Right atrium auricular region (tissue), 2 donors: Measurements from ENCODE around the gene GRIK5. TPM values are rescaled to one million over a fixed set of nuclear protein-coding genes. Genes with fewer than 3 reads are reported as not detected.
"Not testable (repeated sequence)": the region's sequence is repeated elsewhere in the genome, so short reads cannot be mapped to it uniquely, and the experiment has no call there.

Experiments
- DNase-seq: peaks from one replicate; pipeline ENCODE4 v3.0.0-alpha.2; 2019; ENCODE audit warnings: low spot score
- H3K27ac ChIP-seq, 2 donors: fragments of 200-600 bp; sonication (generic); 1 replicate in 1 of 2; 2 replicates in 1 of 2; pipeline ENCODE4 v1.5.1; 2016 to 2019
- H3K27me3 ChIP-seq, 2 donors: fragments of 200-600 bp; sonication (generic); one replicate each; pipeline versions ENCODE4 v1.5.1 to v1.6.0; 2017 to 2019
- H3K36me3 ChIP-seq: fragments of 200-600 bp; sonication (generic); one replicate; pipeline ENCODE4 v1.5.1; 2016
- H3K4me1 ChIP-seq, 2 donors: fragments of 200-600 bp; sonication (generic); one replicate each; pipeline versions ENCODE4 v1.5.1 to v1.6.0; 2017 to 2019
- H3K4me3 ChIP-seq, 2 donors: fragments of 200-600 bp; sonication (generic); 1 replicate in 1 of 2; 2 replicates in 1 of 2; pipeline ENCODE4 v1.5.1; 2017 to 2019; ENCODE audit warnings: mild to moderate bottlenecking in 1 of 2, moderate library complexity in 1 of 2
- H3K9me3 ChIP-seq, 2 donors: fragments of 200-600 bp; sonication (generic); one replicate each; pipeline ENCODE4 v1.5.1; 2019
- total RNA-seq, 2 donors: library from RNA; depleted of rRNA; stranded (reverse); fragments of >200 nt; gene quantifications; one replicate each; pipeline ENCODE4 v1.1.0, GENCODE V29; 2016
- TF ChIP-seq, protein P1 (sequence below), 2 donors: fragments of 200-600 bp; sonication (generic); IDR thresholded peaks; one replicate each; pipeline ENCODE4 v1.5.1; 2019; ENCODE audit warnings: antibody characterized with exemption in 2 of 2

GRIK5 gene
- total RNA-seq, 2 donors from 2014 or later, result 8.1 to 17.1 TPM

DNA sequence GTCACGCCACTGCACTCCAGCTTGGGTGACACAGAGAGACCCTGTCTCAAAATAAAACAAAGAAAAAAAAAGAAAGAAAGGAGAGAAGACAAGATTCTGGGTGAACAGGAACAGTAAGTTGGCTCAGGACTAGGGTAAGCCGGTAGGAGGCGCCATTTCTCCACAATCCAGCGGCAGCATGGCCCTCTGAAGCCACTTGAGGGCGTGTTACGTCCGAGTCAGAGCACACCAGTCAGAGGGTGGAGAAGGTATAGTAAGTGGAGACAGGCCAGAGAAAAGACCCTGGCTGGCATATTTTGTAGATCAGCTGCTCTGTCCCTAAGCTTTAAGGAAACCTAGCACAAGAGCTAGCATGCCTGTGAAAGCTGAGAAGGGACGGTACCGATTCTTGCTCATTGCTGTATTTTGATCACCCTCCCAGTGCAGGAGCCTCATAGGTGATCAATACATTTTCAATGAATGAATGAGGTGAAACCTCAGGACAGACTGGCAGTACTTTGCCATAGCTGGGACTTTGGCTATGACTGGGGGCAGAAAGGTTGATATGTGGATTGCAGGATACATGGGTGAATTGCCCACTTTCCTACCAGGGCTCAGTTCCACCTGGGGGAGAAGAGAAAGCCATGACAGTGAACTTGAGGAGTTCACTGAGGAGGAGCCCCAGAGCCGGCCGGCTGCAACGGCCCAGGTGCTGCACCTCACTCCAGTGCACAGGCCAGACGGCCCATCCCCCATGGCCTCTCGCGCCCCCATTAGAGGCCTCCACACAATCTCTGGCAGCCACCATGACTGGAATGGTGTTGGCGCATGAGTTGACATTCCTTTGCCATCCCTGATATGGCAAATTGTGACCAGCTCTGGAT, 38.8 kb upstream of the GRIK5 start:
- H3K4me1 ChIP-seq, result peaks cover 0 to 14% of the 10 kb centered on the region in 2 donors

DNA sequence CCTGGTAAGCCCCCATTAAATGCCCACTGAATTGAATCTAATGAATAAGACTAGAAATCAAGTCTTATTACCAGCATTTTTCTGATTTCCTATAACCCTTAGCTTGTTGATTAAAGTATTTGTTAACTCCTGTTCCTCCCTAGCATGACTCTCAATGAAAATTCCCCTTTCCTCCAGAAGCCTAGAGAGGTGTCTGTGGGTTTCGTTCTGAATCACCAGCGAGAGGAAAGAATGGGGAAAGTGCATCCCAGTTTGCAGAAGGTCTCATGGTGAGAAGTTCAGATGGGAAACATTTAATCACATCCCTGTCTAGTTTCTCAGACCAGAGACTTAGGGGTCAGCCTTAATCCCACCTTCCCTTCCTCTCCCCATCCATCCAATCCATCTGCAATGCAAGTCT, 35.4 kb upstream of the GRIK5 start:
- Histone ChIP-seq H3K4me1 (peaks cover 0 to 8% of the 10 kb centered on the region in 2 donors), H3K27me3 (no peaks in the 10 kb centered on the region), H3K27ac (no peak overlapping the region), H3K4me3 (no peak overlapping the region), H3K36me3 (no peaks in the 10 kb centered on the region), H3K9me3 (no peaks in the 10 kb centered on the region)
- TF ChIP-seq, protein P1, sequence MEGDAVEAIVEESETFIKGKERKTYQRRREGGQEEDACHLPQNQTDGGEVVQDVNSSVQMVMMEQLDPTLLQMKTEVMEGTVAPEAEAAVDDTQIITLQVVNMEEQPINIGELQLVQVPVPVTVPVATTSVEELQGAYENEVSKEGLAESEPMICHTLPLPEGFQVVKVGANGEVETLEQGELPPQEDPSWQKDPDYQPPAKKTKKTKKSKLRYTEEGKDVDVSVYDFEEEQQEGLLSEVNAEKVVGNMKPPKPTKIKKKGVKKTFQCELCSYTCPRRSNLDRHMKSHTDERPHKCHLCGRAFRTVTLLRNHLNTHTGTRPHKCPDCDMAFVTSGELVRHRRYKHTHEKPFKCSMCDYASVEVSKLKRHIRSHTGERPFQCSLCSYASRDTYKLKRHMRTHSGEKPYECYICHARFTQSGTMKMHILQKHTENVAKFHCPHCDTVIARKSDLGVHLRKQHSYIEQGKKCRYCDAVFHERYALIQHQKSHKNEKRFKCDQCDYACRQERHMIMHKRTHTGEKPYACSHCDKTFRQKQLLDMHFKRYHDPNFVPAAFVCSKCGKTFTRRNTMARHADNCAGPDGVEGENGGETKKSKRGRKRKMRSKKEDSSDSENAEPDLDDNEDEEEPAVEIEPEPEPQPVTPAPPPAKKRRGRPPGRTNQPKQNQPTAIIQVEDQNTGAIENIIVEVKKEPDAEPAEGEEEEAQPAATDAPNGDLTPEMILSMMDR (IDR thresholded peaks at IDR 0.05), result no peak
- DNase-seq, result no peak

More for the DNA sequence above, 38.8 kb upstream of the GRIK5 start:
- H3K36me3 ChIP-seq, result no peaks in the 10 kb centered on the region
- no peak overlapping the region for H3K4me3 ChIP-seq
- TF ChIP-seq, protein P1 (IDR thresholded peaks at IDR 0.05), result peak; percentile 58 to 92
- no peaks in the 10 kb centered on the region for H3K27me3 ChIP-seq
- H3K27ac ChIP-seq, result no peak overlapping the region
- DNase-seq, result peak; percentile 81
- H3K9me3 ChIP-seq, result no peaks in the 10 kb centered on the region

DNA sequence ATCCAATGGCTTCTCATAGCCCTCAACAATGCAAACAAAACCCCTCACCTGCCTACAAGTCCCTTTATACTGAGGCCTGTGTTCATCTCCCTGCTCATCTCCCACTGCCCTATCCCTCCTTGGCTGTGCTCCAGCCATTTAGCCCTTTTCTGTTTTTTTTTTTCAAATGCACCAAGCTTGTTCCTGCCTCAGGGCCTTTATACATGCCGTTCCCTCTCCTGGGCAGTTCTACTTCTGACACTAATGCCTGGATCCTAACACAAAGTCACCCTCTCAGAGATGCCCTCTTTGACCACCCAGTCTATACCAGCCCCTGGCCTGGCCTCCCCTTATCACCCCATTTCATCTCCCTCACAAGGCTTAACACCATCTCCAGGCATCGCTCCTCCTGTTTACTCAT, 32.9 kb upstream of the GRIK5 start:
- no peaks in the 10 kb centered on the region for H3K36me3 ChIP-seq

DNA sequence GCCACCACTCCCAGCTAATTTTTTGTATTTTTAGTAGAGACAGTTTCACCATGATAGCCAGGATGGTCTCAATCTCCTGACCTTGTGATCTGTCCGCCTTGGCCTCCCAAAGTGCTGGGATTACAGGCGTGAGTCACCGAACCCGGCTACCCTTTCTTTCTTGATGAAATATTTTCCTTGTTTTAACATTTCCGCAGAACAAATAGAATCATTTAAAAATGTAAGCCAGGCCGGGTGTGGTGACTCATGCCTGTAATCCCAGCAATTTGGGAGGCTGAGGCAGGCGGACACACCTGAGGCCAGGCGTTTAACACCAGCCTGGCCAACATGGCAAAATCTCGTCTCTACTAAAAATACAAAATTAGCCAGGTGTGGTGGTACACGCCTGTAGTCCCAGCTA, 30.2 kb upstream of the GRIK5 start:
- H3K36me3 ChIP-seq, H3K27me3 ChIP-seq, DNase-seq, H3K4me3 ChIP-seq, H3K27ac ChIP-seq, H3K9me3 ChIP-seq, H3K4me1 ChIP-seq: not testable (repeated sequence)

More for the DNA sequence above, 32.9 kb upstream of the GRIK5 start:
- no peaks in the 10 kb centered on the region for H3K27me3 ChIP-seq
- DNase-seq, result no peak
- TF ChIP-seq, protein P1 (IDR thresholded peaks at IDR 0.05), result no peak
- H3K9me3 ChIP-seq, result no peaks in the 10 kb centered on the region
- H3K4me1 ChIP-seq, result no peaks in the 10 kb centered on the region
- H3K4me3 ChIP-seq, result no peak overlapping the region
- no peak overlapping the region for H3K27ac ChIP-seq

DNA sequence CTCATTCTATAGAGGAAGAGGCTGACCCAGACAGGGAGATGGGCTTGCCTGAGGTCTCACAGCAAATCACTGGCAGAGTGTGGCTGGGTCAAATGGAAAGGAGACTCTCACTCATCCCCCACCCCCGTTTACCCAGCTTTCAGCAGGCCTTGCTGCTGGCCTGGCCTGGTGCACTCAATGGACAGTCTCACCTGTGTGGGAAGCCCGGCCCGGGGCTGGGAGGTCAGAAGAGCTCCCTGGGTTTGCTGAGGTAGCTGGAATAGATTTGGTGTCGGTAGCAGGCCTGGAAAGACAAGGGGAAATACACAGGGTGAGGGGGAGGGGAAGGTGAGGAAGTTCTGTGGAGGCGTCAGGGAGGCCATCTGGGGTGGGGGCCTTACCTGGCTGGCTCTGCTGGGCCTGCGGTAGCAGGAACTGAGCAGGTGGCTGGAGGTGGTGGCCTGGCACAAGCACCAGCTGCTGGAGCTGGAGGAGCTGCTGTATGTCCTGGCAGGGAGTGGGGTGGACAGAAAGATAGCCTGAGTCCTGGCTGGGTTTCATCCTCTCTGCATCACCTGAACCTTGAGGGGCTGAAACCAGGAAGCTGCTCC, 29.4 kb upstream of the GRIK5 start:
- H3K4me3 ChIP-seq, result no peak overlapping the region
- no peak overlapping the region for H3K27ac ChIP-seq
- H3K36me3 ChIP-seq, result no peaks in the 10 kb centered on the region
- no peaks in the 10 kb centered on the region for H3K9me3 ChIP-seq
- peaks cover 0 to 6% of the 10 kb centered on the region in 2 donors for H3K4me1 ChIP-seq
- TF ChIP-seq, protein P1 (IDR thresholded peaks at IDR 0.05), result no peak
- H3K27me3 ChIP-seq, result peaks cover 0 to 6% of the 10 kb centered on the region in 2 donors
- no peak for DNase-seq

DNA sequence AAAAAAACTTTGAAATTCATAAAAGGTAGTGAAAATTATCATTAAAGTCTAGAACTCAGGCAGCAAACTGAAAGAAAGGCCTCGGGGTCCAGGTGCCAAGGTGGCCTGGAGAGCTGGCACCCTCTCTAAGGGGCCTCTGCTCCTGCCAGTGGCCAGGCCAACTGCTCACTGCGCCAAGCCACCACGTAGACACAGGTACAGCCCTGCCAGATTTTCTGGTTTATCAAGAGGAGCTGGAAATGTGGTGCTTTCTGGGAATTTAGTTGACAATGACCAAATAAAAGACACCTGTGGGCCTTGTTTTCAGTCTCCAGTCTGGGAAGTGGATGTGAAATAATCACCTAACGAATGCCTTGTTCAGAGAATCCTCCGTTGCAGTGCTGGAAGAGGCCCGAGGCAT, 28.8 kb upstream of the GRIK5 start:
- no peak for DNase-seq
- Histone ChIP-seq H3K9me3 (no peaks in the 10 kb centered on the region), H3K4me1 (peaks cover 0 to 6% of the 10 kb centered on the region in 2 donors), H3K27ac (no peak overlapping the region), H3K4me3 (no peak overlapping the region), H3K36me3 (no peaks in the 10 kb centered on the region), H3K27me3 (peaks cover 0 to 6% of the 10 kb centered on the region in 2 donors)
- TF ChIP-seq, protein P1 (IDR thresholded peaks at IDR 0.05), result no peak
